NT2/D1 (cell line): ENCODE measurements around the gene RAB40C.

Experiments
- SUZ12 ChIP-seq: IDR thresholded peaks from 2 replicates; pipeline ENCODE4 v1.6.1; 2011; ENCODE audit not compliant: insufficient read length, insufficient read depth; ENCODE audit errors: extremely low read depth
- YY1 ChIP-seq: IDR thresholded peaks from 2 replicates; pipeline ENCODE4 v1.6.1; 2011; ENCODE audit not compliant: insufficient read length, insufficient read depth

- TF ChIP-seq YY1 (no peak), SUZ12 (no peak)
Observed at GRCh38 chr16:552171-552570, 37.7 kb upstream of the RAB40C start.
